Liver (tissue), 9 donors: Measurements from ENCODE around the gene LGR6. TPM values are rescaled to one million over a fixed set of nuclear protein-coding genes. Genes with fewer than 3 reads are reported as not detected.

Source experiments
- DNase-seq: peaks from one replicate; pipeline ENCODE4 v3.0.0-alpha.2; 2017; ENCODE audit warnings: low spot score
- H3K27ac ChIP-seq, 2 donors: one replicate each; pipeline ENCODE4 v1.7.0; 2013; ENCODE audit warnings: inconsistent platforms in 2 of 2, low read length in 2 of 2, control low read depth in 1 of 2, low read depth in 1 of 2, mild to moderate bottlenecking in 1 of 2
- H3K27me3 ChIP-seq, 4 donors: one replicate each; pipeline versions ENCODE4 v1.6.1 to v1.7.0; 2013; ENCODE audit warnings: low read length in 3 of 4, inconsistent platforms in 1 of 4, mild to moderate bottlenecking in 1 of 4, moderate library complexity in 1 of 4; ENCODE audit not compliant: control insufficient read depth in 4 of 4, insufficient read depth in 4 of 4
- H3K36me3 ChIP-seq, 4 donors: one replicate each; pipeline versions ENCODE4 v1.6.1 to v1.7.0; 2013; ENCODE audit warnings: low read length in 3 of 4, mild to moderate bottlenecking in 3 of 4, low read depth in 1 of 4, moderate library complexity in 1 of 4; ENCODE audit not compliant: control insufficient read depth in 4 of 4, insufficient read depth in 3 of 4
- H3K4me1 ChIP-seq, 4 donors: one replicate each; pipeline versions ENCODE4 v1.6.1 to v1.7.0; 2013; ENCODE audit warnings: low read length in 3 of 4, mild to moderate bottlenecking in 3 of 4, moderate library complexity in 1 of 4; ENCODE audit not compliant: control insufficient read depth in 4 of 4, insufficient read depth in 4 of 4
- H3K4me3 ChIP-seq, 3 donors: one replicate each; pipeline versions ENCODE4 v1.6.1 to v1.7.0; 2013; ENCODE audit warnings: low read length in 3 of 3, control low read depth in 1 of 3, low read depth in 1 of 3, mild to moderate bottlenecking in 1 of 3
- H3K9ac ChIP-seq, 2 donors: one replicate each; pipeline ENCODE4 v1.7.0; 2013; ENCODE audit warnings: low read length in 2 of 2, mild to moderate bottlenecking in 2 of 2, moderate library complexity in 2 of 2, control low read depth in 1 of 2, low read depth in 1 of 2
- H3K9me3 ChIP-seq, 4 donors: one replicate each; pipeline versions ENCODE4 v1.6.1 to v1.7.0; 2013; ENCODE audit warnings: low read length in 3 of 4; ENCODE audit not compliant: control insufficient read depth in 4 of 4
- EGR1 ChIP-seq, 2 donors: IDR thresholded peaks; 2 replicates each; pipeline ENCODE4 v1.6.1; 2016 to 2018; ENCODE audit warnings: antibody characterized with exemption in 2 of 2, low read depth in 2 of 2
- FOXA1 ChIP-seq: IDR thresholded peaks from 2 replicates; pipeline ENCODE4 v1.6.1; 2016; ENCODE audit warnings: antibody characterized with exemption
- FOXA2 ChIP-seq: IDR thresholded peaks from 2 replicates; pipeline ENCODE4 v1.6.1; 2016; ENCODE audit warnings: antibody characterized with exemption
- GABPA ChIP-seq, 2 donors: IDR thresholded peaks in 1 of 2; conservative IDR thresholded peaks in 1 of 2; 2 replicates each; pipeline ENCODE4 v1.6.1; 2016; ENCODE audit warnings: antibody characterized with exemption in 2 of 2, mild to moderate bottlenecking in 1 of 2, moderate library complexity in 1 of 2
- HNF4A ChIP-seq, 2 donors: conservative IDR thresholded peaks; 2 replicates each; pipeline ENCODE4 v1.6.1; 2016; ENCODE audit warnings: antibody characterized with exemption in 2 of 2, mild to moderate bottlenecking in 2 of 2
- HNF4G ChIP-seq: IDR thresholded peaks from 2 replicates; pipeline ENCODE4 v1.6.1; 2016; ENCODE audit warnings: antibody characterized with exemption
- JUND ChIP-seq, 2 donors: IDR thresholded peaks; 2 replicates each; pipeline ENCODE4 v1.6.1; 2016; ENCODE audit warnings: antibody characterized with exemption in 2 of 2
- NR2F2 ChIP-seq: IDR thresholded peaks from 2 replicates; pipeline ENCODE4 v1.6.1; 2016; ENCODE audit warnings: antibody characterized with exemption
- RAD21 ChIP-seq, 2 donors: IDR thresholded peaks; 2 replicates each; pipeline ENCODE4 v1.6.1; 2016; ENCODE audit warnings: antibody characterized with exemption in 2 of 2, mild to moderate bottlenecking in 2 of 2
- RXRA ChIP-seq, 2 donors: IDR thresholded peaks; 2 replicates each; pipeline ENCODE4 v1.6.1; 2017 to 2018; ENCODE audit warnings: antibody characterized with exemption in 2 of 2, mild to moderate bottlenecking in 1 of 2
- SP1 ChIP-seq: IDR thresholded peaks from 2 replicates; pipeline ENCODE4 v1.6.1; 2018; ENCODE audit warnings: antibody characterized with exemption, mild to moderate bottlenecking
- TAF1 ChIP-seq: conservative IDR thresholded peaks from 2 replicates; pipeline ENCODE4 v1.6.1; 2016; ENCODE audit warnings: antibody characterized with exemption, mild to moderate bottlenecking
- YY1 ChIP-seq: IDR thresholded peaks from 2 replicates; pipeline ENCODE4 v1.6.1; 2016; ENCODE audit warnings: antibody characterized with exemption, mild to moderate bottlenecking
- WGBS: extraction: QIAGEN DNeasy Blood & Tissue Kit; methylation state at CpG from one replicate; pipeline ENCODE4 v1.1.7; 2013; 5-methylcytosine and 5-hydroxymethylcytosine counted together
- polyA plus RNA-seq, 2 donors: library from polyadenylated mRNA; stranded (reverse) in 1 of 2; unstranded in 1 of 2; fragments of 200-250 nt in 1 of 2; fragments of >200 nt in 1 of 2; fragmentation: Nextera tagmentation in 1 of 2; extraction: Ambion mirVana in 1 of 2; gene quantifications; one replicate each; pipeline versions ENCODE4 v1.2.1 to v1.2.3, GENCODE V29; 2013 to 2015
- total RNA-seq, 2 donors: library from RNA; depleted of rRNA; stranded (reverse); fragments of >200 nt; gene quantifications; one replicate each; pipeline ENCODE4 v1.2.3, GENCODE V29; 2014
- TF ChIP-seq, protein P1 (sequence below): IDR thresholded peaks from 2 replicates; pipeline ENCODE4 v1.6.1; 2016; ENCODE audit warnings: antibody characterized with exemption
- TF ChIP-seq, protein P2 (sequence below): IDR thresholded peaks from 2 replicates; pipeline ENCODE4 v1.6.1; 2016; ENCODE audit warnings: antibody characterized with exemption
- TF ChIP-seq, protein P3 (sequence below): IDR thresholded peaks from 2 replicates; pipeline ENCODE4 v1.6.1; 2016; ENCODE audit warnings: antibody characterized with exemption
- TF ChIP-seq, protein P4 (sequence below): fragments of 150-350 bp; IDR thresholded peaks from 2 replicates; pipeline ENCODE4 v1.5.1; 2017; ENCODE audit warnings: improper control_type of control experiment, low read depth, low read length; ENCODE audit not compliant: missing input control
- TF ChIP-seq, protein P5 (sequence below): IDR thresholded peaks from 2 replicates; pipeline ENCODE4 v1.6.1; 2016; ENCODE audit warnings: antibody characterized with exemption, mild to moderate bottlenecking
- donor health status: healthy.
- donor health status: healthy.
- donor health status: healthy.
- donor health status: healthy.
- donor health status: healthy.

Gene LGR6
- total and polyA plus RNA-seq, 4 donors, result 0.05 to 1.2 (median 0.75) TPM

DNA sequence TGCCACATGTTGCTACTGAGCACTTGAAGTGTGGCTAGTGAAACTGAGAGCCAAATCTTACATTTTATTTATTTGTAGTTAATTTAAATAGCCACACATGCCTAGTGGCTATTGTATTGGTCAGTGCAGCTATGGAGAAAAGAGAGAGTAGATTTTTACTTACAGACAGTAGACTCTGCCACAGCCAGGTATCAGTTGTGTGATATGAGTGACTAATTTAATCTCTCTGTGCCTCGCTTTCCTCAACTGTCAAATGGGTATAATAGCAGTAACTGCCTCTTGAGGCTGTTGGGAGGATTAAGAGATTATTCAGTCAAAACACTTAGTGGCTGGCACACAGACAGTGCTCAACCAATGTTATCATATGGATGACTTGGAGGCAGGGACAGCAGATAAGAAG is 99.2 kb downstream of the LGR6 start:
- TF ChIP-seq SP1, result no peak
- TF ChIP-seq FOXA1, result no peak
- Histone ChIP-seq H3K9me3 (no peaks in the 10 kb centered on the region), H3K9ac (no peak overlapping the region), H3K4me1 (no peaks in the 10 kb centered on the region), H3K36me3 (no peaks in the 10 kb centered on the region), H3K27ac (no peak overlapping the region), H3K27me3 (no peaks in the 10 kb centered on the region), H3K4me3 (no peak overlapping the region)
- WGBS, result 96% methylated on average over 1 of the region's 1 CpG
- no peak for DNase-seq

DNA sequence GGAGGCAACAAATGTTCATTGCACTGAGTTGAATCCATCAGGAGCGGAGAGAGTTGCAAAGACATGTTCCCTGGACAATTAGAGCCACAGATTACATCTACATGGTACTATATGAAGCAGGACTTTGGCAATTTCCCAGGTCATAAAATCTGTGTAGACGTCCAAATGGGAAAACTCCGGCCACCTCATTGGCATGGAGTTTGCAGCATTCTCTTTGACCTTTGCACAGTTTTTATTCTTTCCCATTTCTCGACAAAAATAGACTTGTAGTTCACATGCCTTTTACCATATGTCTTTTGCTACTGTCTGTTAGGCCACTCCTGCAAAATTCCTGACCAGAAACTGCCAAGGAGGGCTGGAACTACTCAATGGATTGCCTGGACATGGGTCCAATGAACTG is 100.0 kb downstream of the LGR6 start:
- Histone ChIP-seq H3K4me3 (no peak overlapping the region), H3K9me3 (no peaks in the 10 kb centered on the region), H3K9ac (no peak overlapping the region), H3K4me1 (no peaks in the 10 kb centered on the region), H3K36me3 (no peaks in the 10 kb centered on the region), H3K27ac (no peak overlapping the region), H3K27me3 (no peaks in the 10 kb centered on the region)
- no peak for DNase-seq
- whole genome bisulfite sequencing, result 71% methylated on average over 4 of the region's 4 CpGs
- TF ChIP-seq RXRA (IDR thresholded peaks at IDR 0.05) (peak in 1 of 2 donors; percentile 25), FOXA2 (no peak), HNF4A (conservative IDR thresholded peaks at IDR 0.05) (no peak), GABPA (IDR thresholded peaks at IDR 0.05 in 1 of 2, conservative IDR thresholded peaks at IDR 0.05 in 1 of 2) (no peak), FOXA1 (no peak), JUND (IDR thresholded peaks at IDR 0.05) (no peak), EGR1 (IDR thresholded peaks at IDR 0.05; ENCODE audit: low read depth in 2 of 2) (no peak), SP1 (no peak), NR2F2 (peak; percentile 54)
- TF ChIP-seq, protein P1, sequence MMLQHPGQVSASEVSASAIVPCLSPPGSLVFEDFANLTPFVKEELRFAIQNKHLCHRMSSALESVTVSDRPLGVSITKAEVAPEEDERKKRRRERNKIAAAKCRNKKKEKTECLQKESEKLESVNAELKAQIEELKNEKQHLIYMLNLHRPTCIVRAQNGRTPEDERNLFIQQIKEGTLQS, result no peak

DNA sequence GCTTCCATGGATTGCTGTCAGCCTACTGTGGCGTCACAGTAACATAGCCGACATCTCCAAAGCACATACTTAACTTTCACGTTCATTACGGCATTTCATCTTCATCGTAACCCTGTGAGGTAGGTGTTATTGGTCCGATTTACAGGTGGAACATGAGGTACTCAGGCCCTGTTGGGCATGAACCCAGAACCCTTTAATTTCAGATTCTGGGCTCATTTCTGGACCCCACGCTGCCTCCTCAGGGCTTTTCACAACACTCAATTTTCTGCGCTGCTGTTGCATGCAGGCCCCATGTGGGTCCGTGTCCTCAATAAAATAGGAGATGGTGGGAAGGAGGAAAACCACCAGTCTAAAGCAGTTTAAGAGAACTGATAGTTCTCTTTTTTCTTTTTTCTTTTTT is 108.6 kb downstream of the LGR6 start:
- WGBS, result 97% methylated on average over 9 of the region's 9 CpGs
- no peak overlapping the region for H3K4me3 ChIP-seq
- no peaks in the 10 kb centered on the region for H3K36me3 ChIP-seq
- H3K4me1 ChIP-seq, result no peaks in the 10 kb centered on the region
- H3K9me3 ChIP-seq, result no peaks in the 10 kb centered on the region
- H3K27me3 ChIP-seq, result peaks cover 0 to 3% (median 0%) of the 10 kb centered on the region in 4 donors
- no peak overlapping the region for H3K27ac ChIP-seq
- no peak for DNase-seq
- TF ChIP-seq RXRA (IDR thresholded peaks at IDR 0.05) (no peak), HNF4A (conservative IDR thresholded peaks at IDR 0.05) (no peak), TAF1 (no peak), FOXA1 (no peak), HNF4G (no peak), FOXA2 (no peak), GABPA (IDR thresholded peaks at IDR 0.05 in 1 of 2, conservative IDR thresholded peaks at IDR 0.05 in 1 of 2) (no peak), EGR1 (IDR thresholded peaks at IDR 0.05; ENCODE audit: low read depth in 2 of 2) (no peak), NR2F2 (no peak), YY1 (no peak), SP1 (no peak), RAD21 (IDR thresholded peaks at IDR 0.05) (no peak), JUND (IDR thresholded peaks at IDR 0.05) (no peak)
- TF ChIP-seq, protein P2, sequence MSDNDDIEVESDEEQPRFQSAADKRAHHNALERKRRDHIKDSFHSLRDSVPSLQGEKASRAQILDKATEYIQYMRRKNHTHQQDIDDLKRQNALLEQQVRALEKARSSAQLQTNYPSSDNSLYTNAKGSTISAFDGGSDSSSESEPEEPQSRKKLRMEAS, result no peak
- TF ChIP-seq, protein P1, result no peak
- TF ChIP-seq, protein P3, sequence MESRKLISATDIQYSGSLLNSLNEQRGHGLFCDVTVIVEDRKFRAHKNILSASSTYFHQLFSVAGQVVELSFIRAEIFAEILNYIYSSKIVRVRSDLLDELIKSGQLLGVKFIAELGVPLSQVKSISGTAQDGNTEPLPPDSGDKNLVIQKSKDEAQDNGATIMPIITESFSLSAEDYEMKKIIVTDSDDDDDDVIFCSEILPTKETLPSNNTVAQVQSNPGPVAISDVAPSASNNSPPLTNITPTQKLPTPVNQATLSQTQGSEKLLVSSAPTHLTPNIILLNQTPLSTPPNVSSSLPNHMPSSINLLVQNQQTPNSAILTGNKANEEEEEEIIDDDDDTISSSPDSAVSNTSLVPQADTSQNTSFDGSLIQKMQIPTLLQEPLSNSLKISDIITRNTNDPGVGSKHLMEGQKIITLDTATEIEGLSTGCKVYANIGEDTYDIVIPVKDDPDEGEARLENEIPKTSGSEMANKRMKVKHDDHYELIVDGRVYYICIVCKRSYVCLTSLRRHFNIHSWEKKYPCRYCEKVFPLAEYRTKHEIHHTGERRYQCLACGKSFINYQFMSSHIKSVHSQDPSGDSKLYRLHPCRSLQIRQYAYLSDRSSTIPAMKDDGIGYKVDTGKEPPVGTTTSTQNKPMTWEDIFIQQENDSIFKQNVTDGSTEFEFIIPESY, result no peak
- TF ChIP-seq, protein P4, sequence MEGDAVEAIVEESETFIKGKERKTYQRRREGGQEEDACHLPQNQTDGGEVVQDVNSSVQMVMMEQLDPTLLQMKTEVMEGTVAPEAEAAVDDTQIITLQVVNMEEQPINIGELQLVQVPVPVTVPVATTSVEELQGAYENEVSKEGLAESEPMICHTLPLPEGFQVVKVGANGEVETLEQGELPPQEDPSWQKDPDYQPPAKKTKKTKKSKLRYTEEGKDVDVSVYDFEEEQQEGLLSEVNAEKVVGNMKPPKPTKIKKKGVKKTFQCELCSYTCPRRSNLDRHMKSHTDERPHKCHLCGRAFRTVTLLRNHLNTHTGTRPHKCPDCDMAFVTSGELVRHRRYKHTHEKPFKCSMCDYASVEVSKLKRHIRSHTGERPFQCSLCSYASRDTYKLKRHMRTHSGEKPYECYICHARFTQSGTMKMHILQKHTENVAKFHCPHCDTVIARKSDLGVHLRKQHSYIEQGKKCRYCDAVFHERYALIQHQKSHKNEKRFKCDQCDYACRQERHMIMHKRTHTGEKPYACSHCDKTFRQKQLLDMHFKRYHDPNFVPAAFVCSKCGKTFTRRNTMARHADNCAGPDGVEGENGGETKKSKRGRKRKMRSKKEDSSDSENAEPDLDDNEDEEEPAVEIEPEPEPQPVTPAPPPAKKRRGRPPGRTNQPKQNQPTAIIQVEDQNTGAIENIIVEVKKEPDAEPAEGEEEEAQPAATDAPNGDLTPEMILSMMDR, result no peak
- TF ChIP-seq, protein P5, sequence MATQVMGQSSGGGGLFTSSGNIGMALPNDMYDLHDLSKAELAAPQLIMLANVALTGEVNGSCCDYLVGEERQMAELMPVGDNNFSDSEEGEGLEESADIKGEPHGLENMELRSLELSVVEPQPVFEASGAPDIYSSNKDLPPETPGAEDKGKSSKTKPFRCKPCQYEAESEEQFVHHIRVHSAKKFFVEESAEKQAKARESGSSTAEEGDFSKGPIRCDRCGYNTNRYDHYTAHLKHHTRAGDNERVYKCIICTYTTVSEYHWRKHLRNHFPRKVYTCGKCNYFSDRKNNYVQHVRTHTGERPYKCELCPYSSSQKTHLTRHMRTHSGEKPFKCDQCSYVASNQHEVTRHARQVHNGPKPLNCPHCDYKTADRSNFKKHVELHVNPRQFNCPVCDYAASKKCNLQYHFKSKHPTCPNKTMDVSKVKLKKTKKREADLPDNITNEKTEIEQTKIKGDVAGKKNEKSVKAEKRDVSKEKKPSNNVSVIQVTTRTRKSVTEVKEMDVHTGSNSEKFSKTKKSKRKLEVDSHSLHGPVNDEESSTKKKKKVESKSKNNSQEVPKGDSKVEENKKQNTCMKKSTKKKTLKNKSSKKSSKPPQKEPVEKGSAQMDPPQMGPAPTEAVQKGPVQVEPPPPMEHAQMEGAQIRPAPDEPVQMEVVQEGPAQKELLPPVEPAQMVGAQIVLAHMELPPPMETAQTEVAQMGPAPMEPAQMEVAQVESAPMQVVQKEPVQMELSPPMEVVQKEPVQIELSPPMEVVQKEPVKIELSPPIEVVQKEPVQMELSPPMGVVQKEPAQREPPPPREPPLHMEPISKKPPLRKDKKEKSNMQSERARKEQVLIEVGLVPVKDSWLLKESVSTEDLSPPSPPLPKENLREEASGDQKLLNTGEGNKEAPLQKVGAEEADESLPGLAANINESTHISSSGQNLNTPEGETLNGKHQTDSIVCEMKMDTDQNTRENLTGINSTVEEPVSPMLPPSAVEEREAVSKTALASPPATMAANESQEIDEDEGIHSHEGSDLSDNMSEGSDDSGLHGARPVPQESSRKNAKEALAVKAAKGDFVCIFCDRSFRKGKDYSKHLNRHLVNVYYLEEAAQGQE, result no peak
- no peak overlapping the region for H3K9ac ChIP-seq
